Bronchial epithelial cell (primary cell): ENCODE data around the gene PURA. TPM values are rescaled to one million over a fixed set of nuclear protein-coding genes. Genes with fewer than 3 reads are reported as not detected.
A peak's percentile ranks its signal among the peaks of the same experiment; 100 is the strongest.

ENCODE experiments used
- DNase-seq: peaks from one replicate; pipeline ENCODE4 v3.0.0-alpha.2; 2010; ENCODE audit warnings: low read depth
- FAIRE-seq: peaks from 2 replicates; lab custom pipeline; 2011; peaks lifted over from hg19 to GRCh38; lab: Jason Lieb, UNC
- H3K27me3 ChIP-seq: 2 replicates; pipeline ENCODE4 v1.5.1; 2011; ENCODE audit warnings: low read length; ENCODE audit not compliant: control insufficient read depth, insufficient read depth
- H3K36me3 ChIP-seq: 2 replicates; pipeline ENCODE4 v1.5.1; 2011; ENCODE audit warnings: low read length; ENCODE audit not compliant: control insufficient read depth, insufficient read depth
- H3K4me3 ChIP-seq: 2 replicates; pipeline ENCODE4 v1.5.1; 2011; ENCODE audit warnings: mild to moderate bottlenecking, low read depth, low read length, control low read depth
- total RNA-seq: library from RNA; depleted of rRNA; stranded (reverse); fragments of >200 nt; gene quantifications from 2 replicates; pipeline ENCODE4 v1.2.1, GENCODE V29; 2014
- TF ChIP-seq, protein P1 (sequence below): IDR thresholded peaks from 2 replicates; pipeline ENCODE4 v1.5.1; 2011; ENCODE audit warnings: mild to moderate bottlenecking, moderate library complexity, low read length, control low read depth, inconsistent platforms; ENCODE audit not compliant: insufficient read depth, severe bottlenecking

Gene PURA
- total RNA-seq, 1 donor from 2014 or later = 6.6 TPM

DNA sequence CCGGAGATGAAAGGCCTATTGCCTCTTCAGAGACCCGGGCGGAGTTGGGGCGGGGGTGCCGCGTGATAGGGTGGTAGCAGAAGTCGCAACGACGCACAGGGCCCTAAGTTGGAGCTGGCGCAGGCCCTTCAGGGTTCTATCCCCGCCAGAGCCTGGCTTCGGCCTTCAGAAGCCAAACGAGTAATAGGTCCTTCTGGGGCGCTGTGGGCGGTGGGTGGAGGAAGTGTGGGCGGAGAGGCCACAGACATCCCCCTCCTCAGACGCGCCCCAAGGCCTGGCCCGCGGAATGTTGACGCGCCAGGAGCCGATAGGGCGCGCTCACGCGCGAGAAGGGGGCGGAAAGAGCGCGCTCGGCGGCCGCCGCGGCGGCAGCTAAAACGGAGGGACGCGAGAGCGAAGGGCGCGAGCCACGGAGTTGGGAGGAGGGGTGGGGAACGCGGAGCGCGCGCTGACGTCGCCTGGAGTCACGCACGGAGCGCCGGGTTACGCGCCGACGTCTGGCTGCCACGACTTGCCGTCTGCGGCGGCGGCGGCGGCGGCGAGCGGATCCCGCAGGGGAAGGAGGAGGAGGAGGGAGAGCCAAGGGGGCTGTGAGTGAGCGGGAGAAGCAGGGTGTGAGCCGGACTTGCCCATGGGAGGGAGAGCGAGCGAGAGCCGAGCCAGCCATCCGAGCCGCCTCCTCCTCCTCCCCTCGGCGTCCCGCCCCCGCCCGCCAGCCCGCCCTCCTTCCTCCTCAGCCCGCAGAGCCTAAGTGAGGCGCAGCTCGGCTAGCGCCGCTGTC, 6.4 kb upstream of the PURA start:
- DNase-seq (peak; percentile 79), FAIRE-seq (no peak)
- TF ChIP-seq, protein P1, sequence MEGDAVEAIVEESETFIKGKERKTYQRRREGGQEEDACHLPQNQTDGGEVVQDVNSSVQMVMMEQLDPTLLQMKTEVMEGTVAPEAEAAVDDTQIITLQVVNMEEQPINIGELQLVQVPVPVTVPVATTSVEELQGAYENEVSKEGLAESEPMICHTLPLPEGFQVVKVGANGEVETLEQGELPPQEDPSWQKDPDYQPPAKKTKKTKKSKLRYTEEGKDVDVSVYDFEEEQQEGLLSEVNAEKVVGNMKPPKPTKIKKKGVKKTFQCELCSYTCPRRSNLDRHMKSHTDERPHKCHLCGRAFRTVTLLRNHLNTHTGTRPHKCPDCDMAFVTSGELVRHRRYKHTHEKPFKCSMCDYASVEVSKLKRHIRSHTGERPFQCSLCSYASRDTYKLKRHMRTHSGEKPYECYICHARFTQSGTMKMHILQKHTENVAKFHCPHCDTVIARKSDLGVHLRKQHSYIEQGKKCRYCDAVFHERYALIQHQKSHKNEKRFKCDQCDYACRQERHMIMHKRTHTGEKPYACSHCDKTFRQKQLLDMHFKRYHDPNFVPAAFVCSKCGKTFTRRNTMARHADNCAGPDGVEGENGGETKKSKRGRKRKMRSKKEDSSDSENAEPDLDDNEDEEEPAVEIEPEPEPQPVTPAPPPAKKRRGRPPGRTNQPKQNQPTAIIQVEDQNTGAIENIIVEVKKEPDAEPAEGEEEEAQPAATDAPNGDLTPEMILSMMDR = peak; percentile 26
- no peaks in the 10 kb centered on the region for H3K36me3 ChIP-seq
- H3K27me3 ChIP-seq = no peaks in the 10 kb centered on the region
- H3K4me3 ChIP-seq = peak overlapping the region; percentile 91

DNA sequence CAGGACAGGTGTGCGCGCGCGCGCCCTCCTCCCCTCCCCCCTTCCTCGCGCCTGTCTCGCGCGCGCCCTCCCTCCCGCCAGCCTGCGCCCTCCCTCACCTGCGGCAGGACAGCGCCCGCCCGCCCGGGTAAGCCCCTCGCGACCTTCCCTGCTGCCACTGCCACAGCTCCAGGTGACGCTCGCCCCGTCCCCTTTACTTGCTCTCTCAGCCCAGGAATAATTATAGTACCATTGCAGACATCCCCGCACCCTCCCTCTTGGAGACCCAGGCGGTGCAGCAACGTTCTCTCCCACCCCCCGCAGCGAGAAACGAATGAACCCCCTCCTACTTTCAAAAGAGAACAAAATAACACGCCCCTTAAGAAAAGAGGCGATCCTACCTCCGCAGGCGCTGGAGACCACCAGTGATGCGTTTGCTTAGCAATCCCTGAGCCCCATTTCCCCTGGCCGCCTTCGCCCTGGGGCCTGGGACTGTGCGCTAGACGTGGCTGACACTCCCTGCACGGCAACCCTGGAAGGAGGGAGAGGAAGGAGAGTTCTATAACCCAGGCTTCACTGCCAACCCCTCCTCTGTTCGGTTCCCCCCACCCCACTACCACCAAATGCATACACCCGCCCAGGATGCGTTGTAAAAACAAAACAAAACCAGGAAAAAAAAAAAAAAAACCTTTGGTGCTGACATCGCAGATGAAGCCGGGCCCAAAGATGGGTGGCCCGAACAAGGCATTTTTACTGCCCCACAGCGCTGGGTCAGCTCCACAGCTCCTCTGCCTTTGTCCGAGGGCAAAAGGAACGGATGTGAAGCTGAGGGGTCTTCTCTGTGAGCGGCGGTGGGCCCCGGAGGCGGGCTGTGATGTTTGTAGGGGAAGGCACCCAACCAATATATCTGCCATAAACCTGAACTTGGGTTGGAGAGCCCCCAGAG, 5.6 kb upstream of the PURA start:
- DNase-seq (peak; percentile 62), FAIRE-seq (no peak)
- no peaks in the 10 kb centered on the region for H3K36me3 ChIP-seq
- H3K4me3 ChIP-seq = peak overlapping the region; percentile 91
- no peaks in the 10 kb centered on the region for H3K27me3 ChIP-seq
- TF ChIP-seq, protein P1 = no peak

DNA sequence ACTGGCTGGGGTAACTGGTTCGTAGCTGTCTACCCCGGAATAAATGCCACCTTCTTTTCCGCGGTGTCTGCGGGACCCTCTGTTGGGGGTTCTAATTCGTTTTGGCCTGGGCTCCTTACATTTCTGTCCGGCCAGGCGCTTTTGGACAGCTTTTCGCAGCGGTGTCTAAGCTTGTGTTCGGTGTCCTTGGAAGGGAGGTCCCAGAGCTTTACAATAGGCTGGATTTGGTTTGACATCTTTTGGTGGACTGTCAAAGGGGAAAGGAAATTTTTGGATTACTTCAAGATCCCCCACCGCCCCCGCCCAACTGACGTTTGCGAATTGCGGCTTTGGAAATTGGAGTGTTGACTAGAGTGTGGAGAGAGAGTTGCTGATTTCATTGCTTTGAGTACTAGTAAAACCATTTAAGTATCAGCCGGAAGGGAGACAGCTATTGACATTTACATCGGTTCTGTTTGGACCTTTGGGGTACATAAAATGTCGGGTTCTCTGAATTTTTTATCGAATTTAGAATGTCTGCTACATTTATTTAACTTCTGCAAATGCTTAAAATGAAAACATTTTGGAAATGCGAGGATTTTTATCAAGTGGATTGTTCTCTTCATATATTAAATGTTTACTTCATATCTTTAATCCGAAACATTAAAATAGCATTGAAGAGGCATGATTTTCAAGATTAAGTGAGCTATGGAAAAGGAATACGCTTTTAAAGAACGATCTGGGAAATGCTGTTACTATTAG, 4.7 kb upstream of the PURA start:
- peak overlapping the region; percentile 91 for H3K4me3 ChIP-seq
- DNase-seq = no peak

DNA sequence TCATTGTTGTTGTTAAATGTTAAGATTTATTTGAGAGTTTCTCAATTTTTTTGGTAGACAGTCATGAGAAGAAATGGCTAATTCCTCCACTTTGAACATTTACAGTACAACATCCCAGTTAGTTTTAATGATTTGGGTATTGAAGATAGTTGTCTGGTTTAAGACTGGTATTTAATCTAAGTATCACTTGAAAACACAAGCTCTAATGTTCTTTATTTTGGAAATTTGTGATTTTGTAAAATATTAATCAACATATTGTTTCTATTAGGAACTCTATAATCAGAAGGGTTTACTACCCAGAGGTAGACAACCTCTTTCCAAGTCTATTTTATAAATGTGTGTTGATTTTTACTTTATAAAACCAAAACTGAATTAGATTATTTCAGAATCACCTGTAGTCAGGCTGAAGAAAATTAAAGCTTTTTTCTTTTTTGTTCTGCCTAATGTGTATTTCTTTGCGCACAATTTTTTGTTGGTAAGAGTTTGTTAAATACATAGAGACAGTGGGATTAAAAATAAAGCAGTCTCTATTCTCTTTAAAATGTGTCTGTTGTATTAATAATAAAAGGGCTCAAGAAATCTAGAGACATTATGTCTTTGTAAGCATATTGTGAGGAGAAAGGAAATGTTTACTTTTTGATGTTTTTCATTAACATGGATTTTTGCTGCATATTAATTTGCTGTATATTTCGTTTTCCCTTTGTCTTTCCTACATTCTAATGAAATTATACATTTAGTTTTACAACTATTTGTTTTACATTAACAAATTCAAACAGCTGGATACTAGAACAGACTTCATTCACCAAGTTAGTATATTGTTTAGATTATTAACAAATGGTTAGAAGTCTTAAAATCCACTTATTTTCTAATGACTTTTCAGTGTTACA, 3.9 kb upstream of the PURA start:
- TF ChIP-seq, protein P1 = no peak
- DNase-seq = no peak

More for the DNA sequence above, 4.7 kb upstream of the PURA start:
- no peak for FAIRE-seq
- TF ChIP-seq, protein P1 = no peak
- Histone ChIP-seq H3K27me3 (no peaks in the 10 kb centered on the region), H3K36me3 (no peaks in the 10 kb centered on the region)

DNA sequence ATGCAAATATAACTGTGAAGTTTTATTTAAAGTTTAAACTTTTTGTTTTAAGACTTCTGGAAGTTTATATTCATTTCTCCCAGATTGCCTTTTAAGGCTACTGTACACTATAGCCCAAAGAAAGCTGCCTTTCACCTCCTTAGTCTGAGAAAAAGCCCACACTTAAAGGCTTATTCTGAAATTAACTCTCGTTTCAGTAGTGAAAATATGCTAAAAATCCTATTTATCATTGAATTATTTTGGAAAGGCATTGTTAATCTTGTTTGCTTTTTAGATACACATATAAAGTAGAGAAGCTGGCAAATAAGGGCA, 3.3 kb upstream of the PURA start:
- DNase-seq (no peak), FAIRE-seq (no peak)
- H3K27me3 ChIP-seq = no peaks in the 10 kb centered on the region
- no peak overlapping the region for H3K4me3 ChIP-seq
- TF ChIP-seq, protein P1 = no peak
- peaks cover 2% of the 10 kb centered on the region for H3K36me3 ChIP-seq

More for the DNA sequence above, 3.9 kb upstream of the PURA start:
- Histone ChIP-seq H3K27me3 (no peaks in the 10 kb centered on the region), H3K36me3 (peaks cover 2% of the 10 kb centered on the region), H3K4me3 (no peak overlapping the region)
- FAIRE-seq = no peak
